Activated CD4-positive, alpha-beta T cell treated with anti-CD3 and anti-CD28 coated beads, Interleukin-2, amount 50 U/mL, for 1 hour (primary cell): ENCODE results near the gene KRT76.

Experiments
- DNase-seq: peaks from one replicate; pipeline ENCODE4 v3.0.0-alpha.2; 2020

The KRT76 gene

DNA sequence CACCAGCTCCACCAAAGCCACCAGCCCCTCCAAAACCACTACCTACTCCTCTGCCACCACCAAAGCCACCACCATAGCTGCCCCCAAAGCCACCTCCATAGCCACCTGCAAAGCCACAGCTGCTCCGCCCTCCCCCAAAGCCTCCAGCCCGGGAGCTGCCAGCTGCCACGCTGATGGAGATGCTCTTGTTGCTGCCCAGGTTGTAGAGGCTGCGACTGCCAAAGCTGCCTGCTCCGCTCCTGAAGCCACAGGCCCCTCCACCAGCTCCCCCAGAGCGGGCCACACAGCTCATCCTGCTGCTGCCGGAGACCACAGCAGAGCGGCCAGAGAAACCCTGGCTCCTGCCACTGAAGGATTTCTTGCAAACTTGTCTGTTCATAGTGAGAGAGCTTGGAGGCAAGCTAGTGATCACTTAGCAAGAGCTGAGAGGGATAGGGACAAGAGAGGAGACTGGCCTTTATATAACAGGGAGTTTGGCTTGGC is at the start of gene KRT76:
Gene KRT76, minus strand, starts transcription at position 433 of the 483 bp plus-strand sequence. Its CDS starts 54 bp downstream, at position 379.
- DNase-seq, result no peak

DNA sequence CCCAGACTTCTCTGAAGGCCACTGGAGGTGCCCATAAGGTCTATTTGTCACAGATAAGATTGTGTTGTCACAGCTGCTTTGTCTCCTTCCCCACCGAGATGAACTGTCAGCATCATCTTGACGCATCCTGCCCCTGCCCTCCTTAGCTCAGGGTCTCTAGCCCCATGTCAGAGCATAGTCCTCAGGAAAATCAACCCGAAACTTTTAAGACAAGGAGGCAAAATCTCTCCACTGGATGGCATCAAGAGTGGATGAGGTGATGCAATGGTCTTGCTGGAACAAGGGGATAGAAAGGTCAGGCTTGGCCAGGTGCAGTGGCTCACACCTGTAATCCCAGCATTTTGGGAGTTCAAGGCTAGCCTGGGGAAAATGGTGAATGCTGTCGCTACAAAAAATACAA is 48.8 kb upstream of the KRT76 start:
- no peak for DNase-seq

DNA sequence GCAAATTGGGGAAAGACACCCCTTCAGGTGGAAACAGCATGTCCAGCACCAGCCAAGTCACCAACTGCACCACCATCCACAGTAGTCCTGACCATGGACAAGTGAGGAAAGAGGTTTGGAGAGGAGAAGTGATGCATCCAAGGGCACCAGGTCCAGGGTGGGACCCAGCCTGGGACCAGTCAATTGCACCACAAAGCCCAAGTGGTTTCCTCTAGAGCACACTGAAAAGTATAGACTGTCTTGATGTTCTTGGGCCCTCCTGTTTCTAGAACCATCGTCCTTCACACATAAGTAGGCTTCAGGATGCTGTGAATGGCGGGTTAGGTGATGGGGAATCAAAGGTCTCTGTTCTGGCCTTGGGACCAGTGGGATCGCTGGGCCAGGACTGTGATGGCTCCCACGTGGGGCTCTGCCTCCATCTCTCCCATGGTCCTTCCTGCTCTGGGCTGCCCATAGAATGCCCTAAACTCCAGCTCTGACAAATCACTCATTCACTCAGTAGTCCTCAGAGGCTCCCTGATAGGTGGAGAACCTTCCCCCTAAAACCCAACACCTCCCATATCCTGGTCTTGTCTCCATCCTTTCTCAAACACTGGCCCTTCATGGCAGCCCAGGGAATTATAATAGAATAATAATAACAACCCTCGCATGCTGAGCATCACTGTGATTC is 47.7 kb upstream of the KRT76 start:
- no peak for DNase-seq

GRCh38 chr12:52823761-52824450 is 46.8 kb upstream of the KRT76 start:
- DNase-seq, result no peak

GRCh38 chr12:52822771-52823510 is 45.8 kb upstream of the KRT76 start:
- no peak for DNase-seq

GRCh38 chr12:52821826-52822660 is 44.9 kb upstream of the KRT76 start:
- no peak for DNase-seq

- DNase-seq, result no peak
These were observed 44.1 kb upstream of the KRT76 start for GRCh38 chr12:52821071-52821730.

GRCh38 chr12:52820521-52820920 is 43.4 kb upstream of the KRT76 start:
- no peak for DNase-seq

GRCh38 chr12:52819731-52820510 is 42.8 kb upstream of the KRT76 start:
- no peak for DNase-seq

DNA sequence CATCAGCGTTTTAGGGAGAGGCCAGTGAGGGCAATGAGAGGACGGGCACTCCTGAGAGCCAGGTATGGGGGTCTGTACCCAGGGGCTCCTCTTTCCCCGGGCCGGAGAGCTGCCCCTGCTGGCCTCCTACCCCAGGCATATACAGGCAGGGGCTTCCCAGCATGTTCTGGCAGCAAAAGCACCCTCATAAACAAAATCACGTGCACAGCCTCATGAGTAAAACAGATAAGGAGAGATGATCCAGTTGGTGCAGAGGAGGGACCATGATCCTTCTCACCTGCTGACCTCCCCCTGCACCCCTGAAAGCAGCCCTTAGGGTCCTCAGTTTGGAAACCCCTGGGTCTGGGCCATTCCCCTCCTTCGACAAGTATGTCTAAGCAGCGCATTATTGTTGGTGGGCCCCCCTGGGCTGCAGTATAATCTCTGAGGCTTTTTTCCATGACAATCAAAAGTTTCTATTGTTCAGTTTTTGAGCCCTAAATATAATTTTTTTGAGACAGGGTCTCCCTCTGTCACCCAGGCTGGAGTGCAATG is 41.8 kb upstream of the KRT76 start:
- no peak for DNase-seq

GRCh38 chr12:52818388-52818787 is 41.2 kb upstream of the KRT76 start:
- no peak for DNase-seq

GRCh38 chr12:52817699-52818238 is 40.6 kb upstream of the KRT76 start:
- no peak for DNase-seq

DNA sequence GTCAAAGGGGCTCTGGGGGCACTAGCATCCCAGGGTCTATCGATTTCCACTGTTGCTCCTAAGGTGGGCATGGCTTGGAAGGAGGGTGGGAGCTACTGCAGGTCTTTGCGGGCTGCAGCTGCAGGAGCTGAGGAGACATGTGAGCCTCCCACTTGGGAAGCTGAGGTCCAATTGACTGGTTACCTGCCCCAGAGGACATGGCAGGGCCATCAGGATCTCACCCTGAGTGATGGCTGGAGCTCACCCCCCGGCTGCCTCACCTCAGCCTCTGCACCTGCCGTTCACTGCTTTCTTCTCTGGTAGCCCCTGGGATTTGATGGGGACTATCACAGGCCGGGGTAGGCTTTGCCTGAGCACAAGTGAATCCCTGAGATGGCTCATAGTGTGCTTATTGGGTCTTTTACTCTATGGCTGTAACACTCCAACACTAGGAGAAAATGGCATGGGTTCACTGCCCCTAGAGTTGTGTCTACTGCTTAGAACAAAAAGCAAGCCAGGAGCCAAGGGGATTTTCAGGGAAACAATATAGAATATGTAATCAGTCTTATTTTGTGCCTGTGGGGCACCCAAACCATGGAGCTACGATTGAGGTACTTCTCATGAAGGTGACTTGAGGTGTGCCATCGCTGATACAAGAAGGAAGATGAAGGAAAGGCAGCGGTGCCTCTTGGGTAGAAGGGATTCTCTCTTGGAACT is 40.0 kb upstream of the KRT76 start:
- no peak for DNase-seq

- DNase-seq, result no peak
These were observed 38.8 kb upstream of the KRT76 start for GRCh38 chr12:52815676-52816588.

- no peak for DNase-seq
These were observed 38.0 kb upstream of the KRT76 start for GRCh38 chr12:52815161-52815560.

- DNase-seq, result no peak
These were observed 37.6 kb upstream of the KRT76 start for GRCh38 chr12:52814710-52815155.

- DNase-seq, result no peak
These were observed 37.0 kb upstream of the KRT76 start, which contains the start of gene KRT4 for GRCh38 chr12:52813885-52814709. KRT4 (minus strand) TSS chr12:52814116; CDS start chr12:52814058, 58 bp downstream.
